Epidermal melanocyte (primary cell): ENCODE measurements around the gene TMEM163.

ENCODE experiments used
- DNase-seq: peaks from one replicate; pipeline ENCODE4 v3.0.0; 2011; ENCODE audit warnings: low spot score; ENCODE audit not compliant: insufficient read length

TMEM163 gene

GRCh38 chr2:134411279-134411827, 307.4 kb downstream of the TMEM163 start:
- no peak for DNase-seq

DNA sequence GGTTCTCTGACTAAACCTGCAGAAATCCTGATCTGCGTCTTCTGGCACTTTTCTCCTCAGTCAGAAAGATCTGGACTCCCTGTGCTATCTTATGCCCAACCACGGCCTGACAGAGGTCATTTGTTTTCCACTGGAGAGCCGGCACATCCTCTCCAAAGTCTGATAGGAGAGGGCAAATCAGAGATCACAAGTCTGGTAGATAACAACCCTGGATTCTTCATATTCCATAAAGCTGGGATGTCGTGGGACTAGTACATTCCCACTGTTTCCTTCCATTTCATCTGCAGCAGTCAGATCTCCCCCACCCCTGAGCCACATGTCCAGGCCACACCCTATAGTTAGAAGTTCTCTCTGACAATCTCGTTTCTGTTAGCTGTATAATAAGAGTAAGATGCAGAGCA, 308.0 kb downstream of the TMEM163 start:
- no peak for DNase-seq

DNA sequence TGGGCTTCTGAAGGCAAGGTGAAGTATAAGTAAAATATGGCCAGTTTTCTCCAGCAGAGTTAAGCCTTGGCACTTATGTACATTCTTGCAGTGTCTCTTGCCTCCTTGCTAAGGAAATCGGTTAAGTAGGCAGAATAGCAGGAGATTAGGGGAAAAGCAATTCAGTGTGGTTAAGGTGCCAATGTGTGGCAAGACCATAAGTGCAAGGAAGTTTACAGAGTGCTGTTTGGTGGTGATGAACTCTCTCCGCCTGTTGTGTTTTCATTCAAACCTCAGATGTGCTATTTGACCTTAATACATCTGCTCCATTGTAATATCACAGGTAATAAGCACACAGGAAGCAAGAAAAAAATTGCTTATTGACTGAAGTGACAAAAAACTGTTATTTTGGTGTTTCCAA, 308.8 kb downstream of the TMEM163 start:
- no peak for DNase-seq

DNA sequence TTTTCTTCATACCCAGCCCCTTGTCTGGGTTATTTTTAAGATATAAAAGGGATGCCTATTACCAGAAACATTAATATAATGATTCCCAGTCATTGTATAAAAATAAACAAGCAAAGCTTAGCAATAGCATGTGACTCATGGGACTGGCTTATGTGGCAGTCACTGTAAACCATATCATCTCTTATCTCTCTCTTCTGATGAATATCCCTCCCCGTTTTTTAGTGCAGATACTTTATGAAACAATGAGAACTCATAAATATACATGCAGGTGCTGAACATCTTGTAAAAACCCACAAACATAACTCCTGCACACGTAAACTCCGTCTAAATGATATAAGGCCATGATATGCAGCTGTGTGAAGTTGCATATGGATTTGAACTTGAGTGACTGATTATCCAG, 310.0 kb downstream of the TMEM163 start:
- no peak for DNase-seq

DNA sequence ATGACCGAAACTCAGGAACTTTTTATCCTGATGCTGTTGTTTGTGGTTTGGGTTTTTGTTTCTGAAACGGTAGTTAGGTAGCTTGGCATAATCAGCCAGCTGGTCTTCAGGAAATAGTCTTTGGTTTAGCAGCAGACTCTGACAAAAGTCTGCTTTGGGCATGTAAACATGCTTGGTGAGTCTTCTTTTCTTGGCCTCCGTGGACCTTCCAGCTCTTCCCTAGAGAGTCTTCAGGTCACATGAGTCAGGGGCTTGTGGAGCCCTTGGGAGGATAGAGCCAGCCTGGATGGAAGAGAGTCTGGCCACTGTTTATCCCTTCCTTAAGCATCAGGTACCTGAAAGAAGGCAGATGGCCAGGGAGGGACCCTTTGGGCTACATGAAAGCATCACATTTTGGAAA, 310.4 kb downstream of the TMEM163 start:
- no peak for DNase-seq

- no peak for DNase-seq
Measured at GRCh38 chr2:134407154-134407890, 311.5 kb downstream of the TMEM163 start.

- DNase-seq, result no peak
Measured at GRCh38 chr2:134406736-134407135, 312.1 kb downstream of the TMEM163 start.

DNA sequence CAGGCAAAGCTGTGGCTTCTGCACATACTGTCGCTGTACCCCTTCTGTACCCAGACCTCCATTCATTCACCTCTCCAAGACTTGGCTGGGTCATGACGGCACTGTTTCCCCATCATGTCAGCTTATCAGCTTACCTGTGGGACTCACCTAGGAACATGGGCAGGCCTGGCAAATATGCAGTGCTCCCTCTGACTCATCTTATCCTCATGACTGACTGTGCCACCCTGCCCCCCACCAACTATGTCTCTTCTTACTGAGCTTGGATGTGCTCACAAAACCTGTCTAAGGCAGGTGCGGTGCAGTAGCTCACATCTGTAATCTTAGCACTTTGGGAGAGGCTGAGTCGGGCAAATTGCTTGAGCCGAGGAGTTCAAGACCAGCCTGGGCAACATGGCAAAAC, 312.5 kb downstream of the TMEM163 start:
- DNase-seq, result no peak
